GM04504 (cell line): ENCODE results near the gene RNASE11.
"Not testable (repeated sequence)": the region's sequence is repeated elsewhere in the genome, so short reads cannot be mapped to it uniquely, and the experiment has no call there.

Experiments
- DNase-seq: peaks from one replicate; pipeline ENCODE4 v3.0.0-alpha.2; 2012; ENCODE audit warnings: low read depth

The RNASE11 gene

DNA sequence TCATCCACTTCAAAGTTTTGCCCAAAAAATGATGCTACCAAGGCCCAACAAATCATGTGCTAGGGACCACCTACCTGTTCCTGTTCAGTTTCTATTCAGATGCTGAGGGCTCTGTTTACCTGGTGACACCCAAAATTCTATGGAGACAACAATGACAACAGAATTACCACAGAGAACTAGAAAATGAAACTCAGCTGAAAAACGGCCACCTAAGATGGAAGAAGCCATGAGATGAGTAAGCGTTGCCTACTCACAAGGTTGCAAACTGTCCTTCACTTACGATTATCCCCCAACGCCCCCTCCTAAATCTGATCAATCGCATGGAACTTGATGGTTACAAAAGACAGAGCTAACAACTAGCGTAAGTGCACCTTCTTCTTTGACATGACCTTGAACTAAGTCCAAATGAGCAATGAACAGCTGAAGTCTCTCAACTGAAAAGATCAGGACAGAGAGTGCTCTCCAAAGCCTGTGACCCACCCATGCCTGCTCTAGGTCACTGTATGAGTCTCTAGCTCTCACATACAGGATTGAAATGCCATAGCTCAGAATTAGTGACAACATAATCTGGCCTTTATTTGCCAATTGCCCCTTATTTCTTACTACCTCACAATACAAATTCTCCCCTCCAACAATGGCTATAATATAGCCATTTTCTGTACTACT is at the start of gene RNASE11:
RNASE11 (minus strand) TSS at position 513 of the 666 bp plus-strand sequence.
- no peak for DNase-seq

- peak; percentile 54 for DNase-seq
These were observed 45.3 kb upstream of the RNASE11 start for GRCh38 chr14:20632831-20633691.

GRCh38 chr14:20632448-20632830 is 44.6 kb upstream of the RNASE11 start:
- DNase-seq = no peak

DNA sequence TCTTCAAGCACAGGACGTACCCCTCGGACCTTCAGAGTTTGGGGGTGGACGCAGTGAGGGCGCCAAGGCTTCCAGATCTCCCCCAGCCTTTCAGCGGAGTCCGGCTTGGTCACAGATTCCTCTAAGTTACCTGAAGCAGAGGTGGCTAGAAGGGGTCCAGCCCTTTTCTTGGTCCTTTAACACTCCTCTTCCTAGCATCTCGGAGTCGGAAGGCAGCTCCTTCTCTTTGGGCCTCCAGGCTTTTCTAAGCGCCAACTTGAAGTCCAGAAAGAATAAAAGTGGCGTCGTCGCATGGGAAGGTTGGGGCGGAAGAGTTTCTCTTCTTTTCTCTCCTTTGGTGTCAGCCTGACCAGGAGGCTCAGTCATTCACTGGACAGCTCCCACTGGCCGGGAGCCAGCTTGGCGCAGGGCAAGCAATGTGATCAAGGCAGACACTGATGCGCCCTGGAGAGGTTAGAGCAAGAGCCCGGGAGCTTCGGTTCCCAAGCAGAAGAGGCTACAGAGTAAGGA is 44.1 kb upstream of the RNASE11 start:
- DNase-seq = no peak

DNA sequence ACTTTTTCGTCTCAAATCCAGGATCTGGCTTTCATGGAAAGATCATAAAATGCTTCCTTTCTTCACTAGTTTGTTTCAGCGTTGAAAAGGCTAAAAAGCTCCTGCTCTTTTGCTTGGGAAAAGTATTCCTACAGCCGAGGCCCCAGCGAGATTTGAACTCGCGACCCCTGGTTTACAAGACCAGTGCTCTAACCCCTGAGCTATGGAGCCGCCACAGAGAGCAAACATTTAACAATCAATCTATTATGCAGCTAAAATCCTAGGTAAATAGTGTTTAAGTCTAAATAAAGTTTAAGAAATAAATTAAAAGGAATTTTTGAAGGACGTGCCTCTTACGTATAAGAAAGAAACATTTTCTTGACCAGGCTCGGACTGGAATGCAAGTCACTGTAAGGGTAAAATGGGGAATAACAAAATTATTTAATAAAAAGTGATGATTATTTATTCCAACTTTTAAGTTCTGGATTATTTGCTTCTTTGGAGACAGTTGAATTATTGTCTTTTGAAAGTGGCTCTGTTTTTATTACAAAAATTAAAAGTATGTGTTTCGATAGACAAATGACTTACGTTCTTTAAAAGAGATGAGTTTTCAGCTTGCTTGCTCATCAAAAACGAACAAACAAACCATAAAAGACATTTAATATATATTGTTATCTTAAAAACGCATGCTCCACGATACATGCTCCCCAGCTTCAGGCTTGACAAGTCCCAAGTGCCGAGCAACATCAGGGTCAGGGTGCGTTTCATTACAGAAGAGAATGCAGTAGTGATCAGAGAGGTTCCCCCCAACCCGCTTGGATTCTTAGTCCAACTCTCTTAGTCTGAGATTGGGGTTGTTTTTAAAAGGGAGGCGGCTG is 43.5 kb upstream of the RNASE11 start:
- DNase-seq = no peak

- DNase-seq = no peak
These were observed 42.7 kb upstream of the RNASE11 start for GRCh38 chr14:20630340-20631022.

DNA sequence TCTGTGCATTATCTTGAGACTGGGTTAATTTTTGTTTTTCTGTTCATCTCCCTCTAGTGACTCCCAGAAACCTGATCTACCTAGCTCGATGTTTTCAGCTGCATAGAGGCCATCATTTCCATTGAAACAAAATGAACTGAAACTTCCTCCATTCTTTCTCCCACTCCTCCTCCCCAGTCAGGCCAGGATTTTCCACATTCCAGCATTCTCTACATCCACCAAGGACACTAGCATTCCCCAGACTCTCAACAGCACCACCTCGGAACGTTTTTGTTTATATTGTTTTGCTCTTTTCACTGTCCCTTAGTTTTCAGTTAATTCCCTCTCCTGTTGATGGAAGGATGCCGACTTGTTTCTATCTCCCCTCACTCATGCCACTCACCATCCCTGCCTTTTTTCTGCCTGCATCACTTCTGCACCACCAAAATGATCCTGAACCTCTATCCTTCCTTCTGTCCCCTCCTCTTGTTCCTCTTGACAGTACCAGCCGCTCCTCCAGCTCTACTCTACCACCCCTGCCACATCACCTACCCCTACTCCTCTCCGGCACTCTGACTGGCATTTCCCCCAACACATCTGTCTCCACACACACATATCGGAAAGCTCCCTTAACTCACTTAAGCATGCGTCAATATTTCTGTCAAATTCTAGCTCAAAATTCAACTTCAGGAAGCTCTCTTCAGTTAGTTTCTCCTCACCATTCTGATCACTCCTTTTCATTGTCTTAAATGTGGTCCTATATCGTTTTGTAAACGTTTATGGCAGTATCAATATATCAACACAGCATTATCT is 40.5 kb upstream of the RNASE11 start:
- no peak for DNase-seq

DNA sequence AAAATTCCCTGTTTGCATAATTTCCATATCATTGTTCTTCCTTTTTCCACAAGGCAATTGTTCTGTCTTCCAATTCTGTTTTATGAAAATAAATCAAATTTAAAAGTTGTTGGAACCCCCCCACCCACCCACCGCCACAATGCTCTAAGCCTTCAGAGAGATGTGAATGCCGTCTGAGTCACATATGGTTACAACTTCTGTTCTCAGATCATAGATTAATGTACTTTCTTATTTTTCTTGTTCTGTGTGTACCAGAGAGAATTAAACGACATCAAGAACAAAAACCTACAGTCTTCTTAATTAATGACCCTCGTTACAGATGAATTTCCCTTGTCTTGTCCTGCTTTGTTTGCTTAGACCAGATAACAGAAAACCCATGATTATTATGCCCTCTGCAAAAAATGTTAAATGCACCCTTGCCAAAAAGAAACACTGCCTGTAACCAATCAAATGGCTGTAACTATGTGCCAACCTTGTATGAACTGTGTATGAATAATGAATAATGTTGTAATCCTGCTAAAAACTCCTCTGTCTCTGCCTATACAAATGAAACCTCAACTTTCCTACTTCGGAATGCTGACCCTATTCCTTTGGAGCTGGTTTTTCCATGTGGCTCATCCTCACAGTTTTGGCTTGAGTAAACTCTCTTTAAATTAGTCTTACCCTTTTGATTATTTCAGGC is 39.7 kb upstream of the RNASE11 start:
- no peak for DNase-seq

GRCh38 chr14:20626274-20626673 is 38.5 kb upstream of the RNASE11 start:
- no peak for DNase-seq

DNA sequence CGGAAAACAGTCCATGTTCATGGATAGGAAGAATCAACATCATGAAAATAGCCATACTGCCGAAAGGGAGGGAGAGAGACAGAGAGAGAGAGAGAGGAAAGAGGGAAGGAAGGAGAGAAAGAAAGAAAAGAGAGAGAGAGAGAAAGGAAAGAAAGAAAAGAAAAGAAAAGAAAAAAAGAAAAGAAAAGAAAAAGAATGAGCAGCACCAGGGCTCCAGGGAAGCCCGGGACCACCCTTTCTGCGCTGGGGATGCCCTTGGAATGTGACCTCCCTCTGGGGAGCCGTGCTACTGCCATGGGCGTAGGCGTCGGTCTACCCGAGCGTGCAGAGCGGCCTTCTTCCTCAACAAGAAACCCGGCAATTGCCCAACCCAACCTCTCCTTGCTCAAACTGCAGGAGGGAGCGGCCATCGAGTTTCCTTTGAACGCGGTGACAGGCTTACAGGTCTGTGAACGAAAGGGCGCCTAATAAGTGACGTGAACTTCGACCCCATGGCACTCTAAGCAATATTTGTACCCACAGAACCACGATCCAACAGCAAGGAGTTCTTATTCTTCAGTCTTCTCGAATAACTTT is 36.8 kb upstream of the RNASE11 start:
- DNase-seq = no peak

- no peak for DNase-seq
These were observed 36.0 kb upstream of the RNASE11 start for GRCh38 chr14:20623798-20624197.

GRCh38 chr14:20622816-20623291 is 35.1 kb upstream of the RNASE11 start:
- no peak for DNase-seq

DNA sequence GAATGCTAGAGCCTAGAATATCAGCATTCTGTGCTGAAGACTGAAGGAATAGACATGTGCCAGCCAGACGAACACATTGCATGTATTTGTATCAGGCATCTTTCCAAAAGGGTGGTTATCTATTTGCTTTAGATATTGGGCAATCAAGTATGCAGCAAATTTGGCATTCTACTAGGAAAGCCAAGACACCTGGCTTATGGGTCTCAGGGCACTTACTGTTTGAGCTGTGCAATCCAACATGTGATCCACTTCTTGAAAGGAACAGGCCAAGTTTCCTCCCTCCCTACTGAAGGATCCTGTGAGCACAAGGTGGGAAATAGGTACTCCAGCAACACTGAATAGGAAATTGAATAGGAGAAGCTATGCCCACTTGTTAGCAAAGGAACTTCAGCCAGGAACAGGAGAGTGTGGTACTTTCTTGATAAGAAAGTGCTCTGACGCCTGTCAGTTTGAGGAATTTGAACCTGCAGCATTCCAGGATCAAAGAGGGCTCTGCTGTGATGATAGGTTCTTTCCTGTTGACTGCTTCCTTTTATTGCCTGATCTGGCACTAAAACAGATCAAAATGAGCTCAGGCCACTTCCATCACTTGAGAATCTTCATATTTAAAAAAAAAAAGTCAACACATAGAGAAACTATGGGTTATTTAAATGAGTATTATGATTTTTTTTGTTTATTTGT is 33.1 kb upstream of the RNASE11 start:
- DNase-seq = no peak

DNA sequence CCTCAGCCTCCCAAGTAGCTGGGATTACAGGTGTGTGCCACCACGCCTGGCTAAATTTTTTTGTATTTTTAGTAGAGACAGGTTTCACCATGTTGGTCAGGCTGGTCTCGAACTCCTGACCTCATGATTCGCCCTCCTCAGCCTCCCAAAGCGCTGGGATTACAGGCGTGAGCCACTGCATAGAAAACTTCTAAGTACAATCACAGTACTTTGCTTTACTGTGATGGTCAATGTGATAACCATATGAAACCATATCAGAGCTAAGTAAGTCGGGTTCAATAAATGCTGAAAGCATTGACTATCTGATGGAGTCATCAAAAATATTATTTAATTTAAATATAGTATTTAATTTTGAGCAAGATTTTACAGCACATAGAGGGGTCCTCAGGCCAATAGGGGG is 31.9 kb upstream of the RNASE11 start:
- DNase-seq = not testable (repeated sequence)

GRCh38 chr14:20618271-20618749 is 30.5 kb upstream of the RNASE11 start:
- DNase-seq = no peak

DNA sequence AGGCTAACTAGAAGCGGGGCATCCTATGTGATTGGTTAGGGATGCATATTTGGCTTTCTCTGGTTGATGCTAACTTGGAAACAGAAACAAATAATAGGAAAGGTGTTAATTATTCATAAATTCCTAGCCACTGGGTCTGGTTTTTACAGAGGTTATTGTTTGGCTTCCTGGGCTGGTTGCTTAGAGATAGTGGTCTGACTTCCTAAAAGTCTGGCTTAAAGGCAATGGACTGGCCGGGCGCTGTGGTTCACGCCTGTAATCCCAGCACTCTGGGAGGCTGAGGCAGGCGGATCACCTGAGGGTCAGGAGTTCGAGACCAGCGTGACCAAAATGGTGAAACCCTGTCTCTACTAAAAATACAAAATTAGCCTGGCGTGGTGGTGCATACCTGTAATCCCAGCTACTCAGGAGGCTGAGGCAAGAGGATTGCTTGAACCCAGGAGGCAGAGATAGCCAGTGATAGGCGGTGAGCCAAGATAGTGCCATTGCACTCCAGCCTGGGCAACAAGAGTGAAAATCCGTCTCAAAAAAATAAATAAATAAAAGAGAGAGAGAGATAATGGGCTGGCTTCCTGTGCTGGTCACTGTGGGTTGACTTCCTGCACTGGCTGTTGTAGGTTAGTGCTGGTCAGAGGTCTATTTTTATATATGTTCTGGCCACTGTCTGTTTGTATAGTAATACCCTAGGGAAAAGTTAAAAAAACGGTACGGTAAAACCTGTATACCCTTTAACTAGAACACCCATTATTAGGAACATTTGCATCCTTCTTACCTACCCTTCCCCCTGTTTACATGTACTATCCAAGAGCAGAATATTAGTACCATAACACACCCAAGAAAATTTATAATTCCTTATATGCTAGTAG is 29.6 kb upstream of the RNASE11 start:
- no peak for DNase-seq

- no peak for DNase-seq
These were observed 28.2 kb upstream of the RNASE11 start for GRCh38 chr14:20615996-20616395.
